ENCODE results near the gene CLPSL2.

CLPSL2 gene

GRCh38 chr6:35746516-35746915, 29.9 kb upstream of the CLPSL2 start:
- DNase-seq (ENCODE audit: low read depth), result no peak

- no peak for DNase-seq (ENCODE audit: low read depth)
These were observed 28.5 kb upstream of the CLPSL2 start for GRCh38 chr6:35747877-35748276.

- DNase-seq (ENCODE audit: low read depth), result no peak
These were observed 25.8 kb upstream of the CLPSL2 start for GRCh38 chr6:35750557-35750956.

GRCh38 chr6:35751594-35751993, 24.8 kb upstream of the CLPSL2 start:
- no peak for DNase-seq (ENCODE audit: low read depth)

GRCh38 chr6:35752330-35752729, 24.1 kb upstream of the CLPSL2 start:
- DNase-seq (ENCODE audit: low read depth), result no peak

GRCh38 chr6:35754452-35755277, 21.7 kb upstream of the CLPSL2 start:
- peak; percentile 53 for DNase-seq (ENCODE audit: low read depth)

GRCh38 chr6:35755278-35755924, 21.0 kb upstream of the CLPSL2 start:
- no peak for DNase-seq (ENCODE audit: low read depth)

GRCh38 chr6:35757456-35758123, 18.8 kb upstream of the CLPSL2 start:
- DNase-seq (ENCODE audit: low read depth), result peak; percentile 23

GRCh38 chr6:35759426-35759825, 17.0 kb upstream of the CLPSL2 start:
- no peak for DNase-seq (ENCODE audit: low read depth)

- DNase-seq (ENCODE audit: low read depth), result no peak
These were observed 10.7 kb upstream of the CLPSL2 start for GRCh38 chr6:35765739-35766138.

- DNase-seq (ENCODE audit: low read depth), result no peak
These were observed 7.2 kb upstream of the CLPSL2 start for GRCh38 chr6:35769211-35769610.

GRCh38 chr6:35771343-35771627, 5.1 kb upstream of the CLPSL2 start:
- no peak for DNase-seq (ENCODE audit: low read depth)

GRCh38 chr6:35774116-35774794, 2.1 kb upstream of the CLPSL2 start:
- no peak for DNase-seq (ENCODE audit: low read depth)

- no peak for DNase-seq (ENCODE audit: low read depth)
These were observed 1.4 kb upstream of the CLPSL2 start for GRCh38 chr6:35775031-35775430.

- no peak for DNase-seq (ENCODE audit: low read depth)
These were observed 1.1 kb downstream of the CLPSL2 start for GRCh38 chr6:35777356-35778102.

- no peak for DNase-seq (ENCODE audit: low read depth)
These were observed 2.0 kb downstream of the CLPSL2 start for GRCh38 chr6:35778437-35778836.

- no peak for DNase-seq (ENCODE audit: low read depth)
These were observed 4.3 kb downstream of the CLPSL2 start, which contains the start of gene CLPSL1 for GRCh38 chr6:35780719-35781118. Gene CLPSL1, plus strand, starts transcription at chr6:35781019. Its CDS starts 92 bp downstream, at chr6:35781111.

GRCh38 chr6:35781290-35781689, 4.9 kb downstream of the CLPSL2 start:
- DNase-seq (ENCODE audit: low read depth), result no peak

GRCh38 chr6:35782424-35782823, 6.0 kb downstream of the CLPSL2 start:
- DNase-seq (ENCODE audit: low read depth), result no peak

GRCh38 chr6:35784200-35784599, 7.8 kb downstream of the CLPSL2 start:
- DNase-seq (ENCODE audit: low read depth), result no peak

GRCh38 chr6:35786272-35786671, 9.9 kb downstream of the CLPSL2 start:
- no peak for DNase-seq (ENCODE audit: low read depth)

GRCh38 chr6:35786810-35787209, 10.4 kb downstream of the CLPSL2 start:
- no peak for DNase-seq (ENCODE audit: low read depth)

All from EH (cell line).